Muscle layer of colon (tissue), 2 donors: ENCODE results near the gene MYBPHL.

ENCODE experiments used
- H3K27ac ChIP-seq: one replicate; pipeline ENCODE4 v1.7.0; 2013; ENCODE audit warnings: low read depth, mild to moderate bottlenecking, low read length, moderate library complexity
- H3K27me3 ChIP-seq, 2 donors: one replicate each; pipeline ENCODE4 v1.7.0; 2013; ENCODE audit warnings: low read length in 2 of 2, mild to moderate bottlenecking in 2 of 2; ENCODE audit not compliant: insufficient read depth in 2 of 2, control insufficient read depth in 1 of 2
- H3K36me3 ChIP-seq: one replicate; pipeline ENCODE4 v1.7.0; 2013; ENCODE audit warnings: mild to moderate bottlenecking, low read length; ENCODE audit not compliant: insufficient read depth
- H3K4me1 ChIP-seq: one replicate; pipeline ENCODE4 v1.7.0; 2013; ENCODE audit warnings: mild to moderate bottlenecking, low read length; ENCODE audit not compliant: insufficient read depth
- H3K4me3 ChIP-seq, 2 donors: one replicate each; pipeline ENCODE4 v1.7.0; 2013; ENCODE audit warnings: low read length in 2 of 2, low read depth in 1 of 2, mild to moderate bottlenecking in 1 of 2, moderate library complexity in 1 of 2
- H3K9ac ChIP-seq: one replicate; pipeline ENCODE4 v1.7.0; 2013; ENCODE audit warnings: low read length
- H3K9me3 ChIP-seq: one replicate; pipeline ENCODE4 v1.7.0; 2013; ENCODE audit warnings: mild to moderate bottlenecking, low read length
- donor health status: abdominal sarcoma.
- donor health status: Adenocarcinoma of cecum.

The MYBPHL gene

DNA sequence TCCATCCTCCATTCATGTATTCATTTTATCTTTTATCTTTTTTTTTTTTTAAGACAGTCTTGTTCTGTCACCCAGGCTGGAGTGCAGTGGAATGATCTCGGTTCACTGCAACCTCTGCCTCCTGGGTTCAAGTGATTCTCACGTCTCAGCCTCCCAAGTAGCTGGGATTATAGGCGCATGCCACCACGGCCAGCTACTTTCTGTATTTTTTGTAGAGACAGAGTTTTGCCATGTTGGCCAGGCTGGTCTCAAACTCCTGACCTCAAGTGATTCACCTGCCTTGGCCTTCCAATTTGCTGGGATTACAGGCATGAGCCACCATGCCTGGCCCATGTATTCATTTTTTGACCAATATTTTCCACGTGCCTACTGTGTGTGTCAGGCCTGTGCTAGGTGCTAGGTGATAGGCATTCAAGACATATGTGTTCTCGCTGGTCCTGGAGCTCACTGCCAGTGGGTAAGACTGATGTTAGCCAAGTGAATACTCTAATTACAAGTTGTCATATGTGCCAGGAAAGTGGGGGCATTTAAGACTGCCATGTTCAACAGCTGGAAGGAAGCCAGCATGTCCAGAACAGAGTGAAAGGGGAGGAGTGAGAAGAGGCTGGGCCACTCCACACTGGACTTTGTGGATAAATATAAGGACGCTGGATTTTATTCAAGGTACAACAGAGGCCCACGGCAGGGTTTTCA is 62.8 kb downstream of the MYBPHL start:
- H3K9me3 ChIP-seq = no peaks in the 10 kb centered on the region
- H3K9ac ChIP-seq = no peak overlapping the region
- H3K4me3 ChIP-seq = no peak overlapping the region
- peaks cover 0 to 3% of the 10 kb centered on the region in 2 donors for H3K27me3 ChIP-seq
- H3K36me3 ChIP-seq = no peaks in the 10 kb centered on the region
- H3K27ac ChIP-seq = no peak overlapping the region
- peaks cover 19% of the 10 kb centered on the region for H3K4me1 ChIP-seq

DNA sequence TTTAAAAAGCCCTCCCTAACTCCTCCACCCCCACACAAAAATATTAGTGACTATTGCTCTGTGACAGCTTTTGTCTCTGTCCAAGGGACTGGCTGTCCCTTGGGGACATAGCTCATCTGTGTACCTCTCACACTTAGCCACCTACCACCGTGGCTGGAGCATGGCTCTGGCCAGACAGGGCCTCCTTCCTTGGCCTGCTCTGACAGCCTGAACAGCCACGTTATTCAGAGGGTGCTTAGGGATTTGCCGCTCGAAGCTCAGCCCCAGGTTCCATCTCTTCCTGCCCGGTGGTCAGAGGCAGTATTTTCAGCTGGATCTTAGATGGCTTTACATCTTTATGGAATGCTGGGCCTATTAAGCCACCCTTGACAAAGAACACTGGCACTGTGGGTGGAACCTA is 63.6 kb downstream of the MYBPHL start:
- no peak overlapping the region for H3K9ac ChIP-seq
- H3K27ac ChIP-seq = no peak overlapping the region
- no peaks in the 10 kb centered on the region for H3K9me3 ChIP-seq
- peaks cover 0 to 3% of the 10 kb centered on the region in 2 donors for H3K27me3 ChIP-seq
- H3K4me1 ChIP-seq = peaks cover 16% of the 10 kb centered on the region
- H3K4me3 ChIP-seq = no peak overlapping the region
- H3K36me3 ChIP-seq = peaks cover 7% of the 10 kb centered on the region

DNA sequence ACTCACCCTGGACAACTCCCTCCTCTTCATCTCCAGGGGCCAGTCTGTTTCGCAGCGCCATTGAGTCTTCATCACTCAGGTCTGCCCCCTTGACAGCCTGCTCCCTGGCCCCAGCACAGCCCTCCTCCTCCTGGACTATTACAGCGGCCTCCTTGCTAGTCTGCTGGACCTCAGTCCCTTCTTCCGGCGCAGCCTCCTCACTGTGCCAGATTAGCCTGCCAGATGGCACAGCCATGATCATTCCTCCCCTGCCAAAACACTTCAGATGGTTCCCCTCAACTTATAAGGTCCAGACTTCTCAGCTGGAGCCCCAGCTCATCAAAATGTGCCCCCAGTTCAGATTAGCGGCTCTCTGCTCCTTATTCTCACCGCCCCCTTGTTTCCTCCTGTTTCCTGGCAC is 64.4 kb downstream of the MYBPHL start:
- Histone ChIP-seq H3K36me3 (peaks cover 14% of the 10 kb centered on the region), H3K4me1 (peaks cover 16% of the 10 kb centered on the region), H3K9ac (no peak overlapping the region)

More for the DNA sequence above, 64.4 kb downstream of the MYBPHL start:
- peaks cover 0 to 3% of the 10 kb centered on the region in 2 donors for H3K27me3 ChIP-seq
- H3K9me3 ChIP-seq = no peaks in the 10 kb centered on the region
- H3K4me3 ChIP-seq = no peak overlapping the region
- H3K27ac ChIP-seq = no peak overlapping the region
